OCI-LY3 (cell line): ENCODE results near the gene ATP11B.

ENCODE experiments used
- H2AFZ ChIP-seq: fragments of 200-600, 300-600 bp; shearing (Covaris generic); 2 replicates; pipeline ENCODE4 v1.6.0; 2014; ENCODE audit warnings: antibody characterized with exemption, low read depth, low read length
- H3K27ac ChIP-seq: fragments of 200-600, 300-600 bp; sonication (generic); 2 replicates; pipeline ENCODE4 v1.5.1; 2014; ENCODE audit warnings: mild to moderate bottlenecking, low read length, moderate library complexity, mixed read lengths
- H3K27me3 ChIP-seq: fragments of 200-600, 300-600 bp; sonication (generic); 2 replicates; pipeline ENCODE4 v1.6.1; 2014; ENCODE audit warnings: low read depth, low read length, mixed read lengths
- H3K36me3 ChIP-seq: fragments of 200-600, 300-600 bp; sonication (generic); replicated peaks from 2 replicates; pipeline ENCODE3; 2014; ENCODE audit warnings: low read depth, low read length, mixed read lengths
- H3K4me1 ChIP-seq: fragments of 300-600, 200-600 bp; sonication (generic); 2 replicates; pipeline ENCODE4 v1.6.1; 2014; ENCODE audit warnings: low read length, mixed read lengths
- H3K4me2 ChIP-seq: fragments of 200-600, 300-600 bp; sonication (generic); 2 replicates; pipeline ENCODE4 v1.6.1; 2014; ENCODE audit warnings: low read length, mixed read lengths
- H3K4me3 ChIP-seq: fragments of 300-600, 200-600 bp; sonication (generic); 2 replicates; pipeline ENCODE4 v1.5.1; 2014; ENCODE audit warnings: antibody characterized with exemption, mild to moderate bottlenecking, low read length, moderate library complexity
- H3K79me2 ChIP-seq: fragments of 300-600, 200-600 bp; shearing (Covaris generic); 2 replicates; pipeline ENCODE4 v1.6.1; 2014; ENCODE audit warnings: mild to moderate bottlenecking, low read length, mixed read lengths
- H3K9ac ChIP-seq: fragments of 300-600, 200-600 bp; shearing (Covaris generic); 2 replicates; pipeline ENCODE4 v1.6.0; 2014; ENCODE audit warnings: mild to moderate bottlenecking, low read length, moderate library complexity
- H3K9me3 ChIP-seq: fragments of 200-600, 300-600 bp; shearing (Covaris generic); 2 replicates; pipeline ENCODE4 v1.6.1; 2014; ENCODE audit warnings: low read length, mixed read lengths; ENCODE audit not compliant: insufficient read depth
- H4K20me1 ChIP-seq: fragments of 200-600, 300-600 bp; sonication (generic); 2 replicates; pipeline ENCODE4 v1.6.1; 2016; ENCODE audit warnings: low read length, mixed read lengths; ENCODE audit not compliant: insufficient read depth
- CTCF ChIP-seq: fragments of 200-600, 300-600 bp; sonication (generic); IDR thresholded peaks from 2 replicates; pipeline ENCODE4 v1.5.1; 2014; ENCODE audit warnings: antibody characterized with exemption, low read length, low read depth
- EZH2phosphoT487 ChIP-seq: fragments of 200-600 bp; shearing (Covaris generic); IDR thresholded peaks from 2 replicates; pipeline ENCODE4 v1.6.1; 2018; ENCODE audit warnings: antibody characterized with exemption, mixed run types, low read depth

The ATP11B gene

GRCh38 chr3:182909318-182910040 lies 116.2 kb downstream of the ATP11B start:
- TF ChIP-seq EZH2phosphoT487, result no peak
- peak; percentile 65 for TF ChIP-seq CTCF

GRCh38 chr3:182910936-182911781 lies 117.9 kb downstream of the ATP11B start:
- no peaks in the 10 kb centered on the region for H3K9me3 ChIP-seq
- no peak overlapping the region for H2AFZ ChIP-seq
- H3K4me2 ChIP-seq, result no peak overlapping the region
- H3K36me3 ChIP-seq, result no peaks in the 10 kb centered on the region
- H4K20me1 ChIP-seq, result no peaks in the 10 kb centered on the region
- no peak overlapping the region for H3K27ac ChIP-seq
- H3K4me1 ChIP-seq, result peaks cover 17% of the 10 kb centered on the region
- H3K9ac ChIP-seq, result no peak overlapping the region
- no peaks in the 10 kb centered on the region for H3K27me3 ChIP-seq
- TF ChIP-seq CTCF (no peak), EZH2phosphoT487 (no peak)
- H3K4me3 ChIP-seq, result no peak overlapping the region
- H3K79me2 ChIP-seq, result no peaks in the 10 kb centered on the region

More at GRCh38 chr3:182909318-182910040, 116.2 kb downstream of the ATP11B start:
- no peaks in the 10 kb centered on the region for H3K9me3 ChIP-seq
- no peak overlapping the region for H3K4me2 ChIP-seq
- no peaks in the 10 kb centered on the region for H3K27me3 ChIP-seq
- no peak overlapping the region for H3K9ac ChIP-seq
- H2AFZ ChIP-seq, result no peak overlapping the region
- no peaks in the 10 kb centered on the region for H3K36me3 ChIP-seq
- H3K4me1 ChIP-seq, result peaks cover 22% of the 10 kb centered on the region
- peaks cover 4% of the 10 kb centered on the region; the same call in 1 of the 2 replicates for H4K20me1 ChIP-seq
- no peaks in the 10 kb centered on the region for H3K79me2 ChIP-seq
- no peak overlapping the region for H3K4me3 ChIP-seq
- no peak overlapping the region for H3K27ac ChIP-seq

- Histone ChIP-seq H3K36me3 (no peaks in the 10 kb centered on the region), H3K4me3 (no peak overlapping the region), H3K27me3 (no peaks in the 10 kb centered on the region), H3K79me2 (no peaks in the 10 kb centered on the region), H3K9me3 (no peaks in the 10 kb centered on the region), H4K20me1 (no peaks in the 10 kb centered on the region), H3K4me2 (no peak overlapping the region), H3K27ac (no peak overlapping the region), H2AFZ (no peak overlapping the region), H3K4me1 (peaks cover 13% of the 10 kb centered on the region), H3K9ac (no peak overlapping the region)
- TF ChIP-seq EZH2phosphoT487 (no peak), CTCF (no peak)
Measured at GRCh38 chr3:182911782-182912111, 118.4 kb downstream of the ATP11B start.

GRCh38 chr3:182912474-182912873 lies 119.2 kb downstream of the ATP11B start:
- Histone ChIP-seq H4K20me1 (no peaks in the 10 kb centered on the region), H2AFZ (no peak overlapping the region), H3K79me2 (no peaks in the 10 kb centered on the region), H3K4me2 (no peak overlapping the region), H3K27me3 (no peaks in the 10 kb centered on the region), H3K9me3 (no peaks in the 10 kb centered on the region), H3K36me3 (no peaks in the 10 kb centered on the region), H3K4me1 (peaks cover 13% of the 10 kb centered on the region), H3K27ac (no peak overlapping the region), H3K9ac (no peak overlapping the region), H3K4me3 (no peak overlapping the region)
- no peak for TF ChIP-seq CTCF
- TF ChIP-seq EZH2phosphoT487, result no peak
